ENCODE data around the gene SLC10A7. TPM values are rescaled to one million over a fixed set of nuclear protein-coding genes. Genes with fewer than 3 reads are reported as not detected.

The SLC10A7 gene
- total and polyA plus RNA-seq, 2 experiments from 2014 or later: 0.81 to 4.3 TPM

- H3K27ac Mint-ChIP-seq: no peak overlapping the region
- Histone ChIP-seq H3K4me3 (no peak overlapping the region), H4K20me1 (replicated peaks; ENCODE audit: insufficient read depth) (no peaks in the 10 kb centered on the region), H3F3A (replicated peaks; ENCODE audit: low read depth) (no peaks in the 10 kb centered on the region), H3K4me2 (no peak overlapping the region), H3K79me2 (replicated peaks; ENCODE audit: insufficient read depth) (no peaks in the 10 kb centered on the region), H3K27ac (ENCODE audit: low read depth) (no peak overlapping the region), H3K36me3 (ENCODE audit: insufficient read depth) (no peaks in the 10 kb centered on the region), H2AFZ (no peak overlapping the region), H3K4me1 (ENCODE audit: insufficient read depth) (no peaks in the 10 kb centered on the region), H3K27me3 (ENCODE audit: insufficient read depth) (no peaks in the 10 kb centered on the region), H3K9me2 (ENCODE audit: insufficient read depth) (no peaks in the 10 kb centered on the region)
- H3K36me3 Mint-ChIP-seq (ENCODE audit: low read depth): no peaks in the 10 kb centered on the region
- 0 out of 3 replicates have a peak, but pooled peaks cover under 1% of the 10 kb centered on the region for H3K4me1 Mint-ChIP-seq
- TF ChIP-seq EZH2 (IDR thresholded peaks at IDR 0.05; ENCODE audit: low read depth, unreplicated experiment) (no peak), STAT1 (IDR thresholded peaks at IDR 0.05; ENCODE audit: unreplicated experiment) (no peak), ZNF331 (CRISPR knock-in tag; IDR thresholded peaks at IDR 0.05; ENCODE audit: low read depth) (no peak), ZNF114 (CRISPR knock-in tag; IDR thresholded peaks at IDR 0.05) (no peak), NANOG (IDR thresholded peaks at IDR 0.05; ENCODE audit: borderline replicate concordance) (no peak), JUNB (IDR thresholded peaks at IDR 0.05; ENCODE audit: unreplicated experiment) (no peak), REST (IDR thresholded peaks at IDR 0.05; ENCODE audit: unreplicated experiment) (no peak), EZH2phosphoT487 (IDR thresholded peaks at IDR 0.05; ENCODE audit: unreplicated experiment) (no peak), ZNF462 (CRISPR knock-in tag; IDR thresholded peaks at IDR 0.05) (no peak), POLR2AphosphoS5 (IDR thresholded peaks at IDR 0.05; ENCODE audit: low read depth) (no peak), CTCF (conservative IDR thresholded peaks at IDR 0.05; ENCODE audit: low read depth in 2 of 2) (no peak), ETS1 (IDR thresholded peaks at IDR 0.05) (no peak), CREB1 (CRISPR knock-in tag; IDR thresholded peaks at IDR 0.05; ENCODE audit: low read depth) (no peak)
- ATAC-seq: no peak
- H3K27me3 Mint-ChIP-seq (ENCODE audit: insufficient read depth, low read depth, poor library complexity): peaks cover 2% of the 10 kb centered on the region
- DNase-seq (ENCODE audit: low spot score): no peak
- no peaks in the 10 kb centered on the region for H3K9me3 Mint-ChIP-seq
- H3K4me3 Mint-ChIP-seq: no peak overlapping the region
Observed at GRCh38 chr4:146212781-146213180, 309.0 kb downstream of the SLC10A7 start.

Data from GM23338 (cell line).